DMS79 treated with DMSO at 0.1 percent for 48 hours (cell line): Measurements from ENCODE around the gene ZNF550.
"Not testable (repeated sequence)": the region's sequence is repeated elsewhere in the genome, so short reads cannot be mapped to it uniquely, and the experiment has no call there.

Experiments used
- DNase-seq: peaks from one replicate; lab custom pipeline; 2025; lab: John Stamatoyannopoulos, UW

The ZNF550 gene

GRCh38 chr19:57527136-57527881 lies 32.4 kb downstream of the ZNF550 start, which contains the start of gene ZNF549:
TSS of gene ZNF549 (plus strand) at chr19:57527356. CDS start at chr19:57527574, 218 bp downstream.
- DNase-seq, result peak; percentile 91

- not testable (repeated sequence) for DNase-seq
Observed at GRCh38 chr19:57518021-57518420, 41.6 kb downstream of the ZNF550 start.

GRCh38 chr19:57515255-57515654 lies 44.4 kb downstream of the ZNF550 start:
- no peak for DNase-seq

GRCh38 chr19:57512845-57513244 lies 46.8 kb downstream of the ZNF550 start:
- DNase-seq, result no peak

GRCh38 chr19:57511484-57511883 lies 48.2 kb downstream of the ZNF550 start:
- no peak for DNase-seq

GRCh38 chr19:57506163-57506562 lies 53.5 kb downstream of the ZNF550 start:
- DNase-seq, result no peak

GRCh38 chr19:57500400-57500799 lies 59.3 kb downstream of the ZNF550 start:
- not testable (repeated sequence) for DNase-seq

GRCh38 chr19:57499680-57500395 lies 59.8 kb downstream of the ZNF550 start, which contains the start of gene ZNF773:
TSS of gene ZNF773 (plus strand) at chr19:57499938. CDS start at chr19:57500081, 143 bp downstream.
- peak; percentile 79 for DNase-seq

- DNase-seq, result not testable (repeated sequence)
Observed at GRCh38 chr19:57499332-57499679, 60.4 kb downstream of the ZNF550 start.

GRCh38 chr19:57488299-57488644 lies 71.4 kb downstream of the ZNF550 start:
- not testable (repeated sequence) for DNase-seq

GRCh38 chr19:57487477-57488298 lies 72.0 kb downstream of the ZNF550 start, which contains the start of gene ZNF419:
TSS of gene ZNF419 (plus strand) at chr19:57487750. CDS start at chr19:57487951, 201 bp downstream.
- DNase-seq, result peak; percentile 87
